Tibial nerve (tissue), 4 donors: Measurements from ENCODE around the gene DUSP19. TPM values are rescaled to one million over a fixed set of nuclear protein-coding genes. Genes with fewer than 3 reads are reported as not detected.

Source experiments
- DNase-seq, 2 donors: peaks; one replicate each; pipeline ENCODE4 v3.0.0-alpha.2; 2019; ENCODE audit warnings: low spot score in 2 of 2
- H3K27ac ChIP-seq, 4 donors: fragments of 200-600 bp; sonication (generic) in 3 of 4; one replicate each; pipeline ENCODE4 v1.5.1; 2017 to 2019; ENCODE audit warnings: mild to moderate bottlenecking in 1 of 4
- H3K27me3 ChIP-seq, 2 donors: fragments of 200-600 bp; sonication (generic) in 1 of 2; one replicate each; pipeline versions ENCODE4 v1.5.1 to v1.6.0; 2017 to 2019
- H3K36me3 ChIP-seq, 3 donors: fragments of 200-600 bp; sonication (generic); one replicate each; pipeline ENCODE4 v1.5.1; 2018 to 2019
- H3K4me1 ChIP-seq, 4 donors: fragments of 200-600 bp; sonication (generic) in 3 of 4; one replicate each; pipeline ENCODE4 v1.5.1; 2017 to 2019
- H3K4me3 ChIP-seq, 4 donors: fragments of 200-600 bp; sonication (generic) in 3 of 4; one replicate each; pipeline ENCODE4 v1.5.1; 2017 to 2019; ENCODE audit warnings: mild to moderate bottlenecking in 1 of 4, moderate library complexity in 1 of 4
- H3K9me3 ChIP-seq, 4 donors: fragments of 200-600 bp; sonication (generic) in 3 of 4; one replicate each; pipeline ENCODE4 v1.5.1; 2017 to 2019
- EP300 ChIP-seq, 2 donors: sonication (generic); formaldehyde crosslinking; IDR thresholded peaks; one replicate each; pipeline ENCODE4 v1.6.1; 2017; ENCODE audit warnings: antibody characterized with exemption in 2 of 2, mild to moderate bottlenecking in 1 of 2
- POLR2A ChIP-seq, 2 donors: fragments of 450-650 bp; IDR thresholded peaks; one replicate each; pipeline ENCODE4 v1.6.1; 2017; ENCODE audit warnings: antibody characterized with exemption in 2 of 2, mild to moderate bottlenecking in 2 of 2, moderate library complexity in 2 of 2
- WGBS, 2 donors: methylation state at CpG; one replicate each; pipeline ENCODE4 v1.1.5; 2018; 5-methylcytosine and 5-hydroxymethylcytosine counted together
- small RNA-seq: library from RNA; depleted of rRNA; stranded (forward); fragments of <200 nt; gene quantifications from one replicate; pipeline ENCODE3, GENCODE V24; 2016
- total RNA-seq, 4 donors: library from RNA; depleted of rRNA; stranded (reverse); fragments of >200 nt; gene quantifications; one replicate each; pipeline ENCODE4 v1.1.0, GENCODE V29; 2016
- TF ChIP-seq, protein P1 (sequence below), 5 experiments: fragments of 200-600 bp in 3 of 5; fragments of 450-650 bp in 2 of 5; sonication (generic) in 3 of 5; IDR thresholded peaks; one replicate each; pipeline ENCODE4 v1.5.1; 2016 to 2019; ENCODE audit warnings: antibody characterized with exemption in 5 of 5, mild to moderate bottlenecking in 3 of 5, moderate library complexity in 2 of 5

The DUSP19 gene
- total RNA-seq, 4 donors from 2014 or later = 0.90 to 3.1 (median 2.0) TPM

DNA sequence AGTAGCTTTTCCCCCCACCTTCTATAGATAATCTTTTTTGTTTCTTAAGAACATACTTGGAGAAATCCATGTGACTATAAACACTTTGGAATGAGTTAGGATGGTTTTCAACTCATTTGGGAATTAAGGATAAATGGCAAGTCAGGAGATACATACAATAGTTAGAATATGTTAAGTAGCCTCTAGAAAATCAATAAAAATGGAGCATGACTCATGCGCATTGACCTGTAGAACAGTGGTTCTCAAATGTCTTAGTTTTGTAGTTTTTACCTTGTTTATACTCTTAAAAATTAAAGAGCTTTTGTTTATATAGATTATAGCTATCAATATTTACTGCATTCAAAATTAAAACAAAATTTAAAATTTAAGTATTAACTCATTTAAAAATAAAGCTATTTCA, 70.4 kb downstream of the DUSP19 start:
- H3K4me1 ChIP-seq = peaks cover 0 to 18% (median 0%) of the 10 kb centered on the region in 4 donors
- H3K9me3 ChIP-seq = peaks cover 0 to 3% (median 0%) of the 10 kb centered on the region in 4 donors
- TF ChIP-seq POLR2A (IDR thresholded peaks at IDR 0.05) (no peak), EP300 (IDR thresholded peaks at IDR 0.05) (no peak)
- TF ChIP-seq, protein P1, sequence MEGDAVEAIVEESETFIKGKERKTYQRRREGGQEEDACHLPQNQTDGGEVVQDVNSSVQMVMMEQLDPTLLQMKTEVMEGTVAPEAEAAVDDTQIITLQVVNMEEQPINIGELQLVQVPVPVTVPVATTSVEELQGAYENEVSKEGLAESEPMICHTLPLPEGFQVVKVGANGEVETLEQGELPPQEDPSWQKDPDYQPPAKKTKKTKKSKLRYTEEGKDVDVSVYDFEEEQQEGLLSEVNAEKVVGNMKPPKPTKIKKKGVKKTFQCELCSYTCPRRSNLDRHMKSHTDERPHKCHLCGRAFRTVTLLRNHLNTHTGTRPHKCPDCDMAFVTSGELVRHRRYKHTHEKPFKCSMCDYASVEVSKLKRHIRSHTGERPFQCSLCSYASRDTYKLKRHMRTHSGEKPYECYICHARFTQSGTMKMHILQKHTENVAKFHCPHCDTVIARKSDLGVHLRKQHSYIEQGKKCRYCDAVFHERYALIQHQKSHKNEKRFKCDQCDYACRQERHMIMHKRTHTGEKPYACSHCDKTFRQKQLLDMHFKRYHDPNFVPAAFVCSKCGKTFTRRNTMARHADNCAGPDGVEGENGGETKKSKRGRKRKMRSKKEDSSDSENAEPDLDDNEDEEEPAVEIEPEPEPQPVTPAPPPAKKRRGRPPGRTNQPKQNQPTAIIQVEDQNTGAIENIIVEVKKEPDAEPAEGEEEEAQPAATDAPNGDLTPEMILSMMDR (IDR thresholded peaks at IDR 0.05) = no peak
- no peaks in the 10 kb centered on the region for H3K27me3 ChIP-seq
- H3K4me3 ChIP-seq = no peak overlapping the region
- DNase-seq = no peak
- peak overlapping the region in 1 of 4 donors; percentile 10 for H3K27ac ChIP-seq
- WGBS, 2 donors = 96% methylated on average over 1 of the region's 1 CpG
- H3K36me3 ChIP-seq = peaks cover 0 to 37% (median 0%) of the 10 kb centered on the region in 3 donors

DNA sequence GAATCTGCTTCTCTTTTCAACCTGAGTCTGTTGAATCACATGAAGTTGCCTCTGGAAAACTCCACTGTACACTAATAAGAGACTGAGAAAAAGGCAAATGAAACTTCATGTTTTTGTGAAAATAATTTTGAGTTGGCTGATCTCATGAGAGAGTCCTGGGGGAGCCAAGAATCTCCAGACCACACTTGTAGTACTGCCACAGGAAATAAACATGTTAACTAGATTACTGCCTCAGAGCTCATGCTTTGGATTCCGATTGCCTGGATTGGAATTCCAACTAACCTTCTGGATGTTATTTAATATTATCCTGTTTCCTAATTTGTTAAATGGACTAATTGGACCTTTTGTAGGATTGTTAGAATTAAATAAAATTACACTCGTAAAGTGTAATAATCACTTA, 70.9 kb downstream of the DUSP19 start:
- WGBS, 2 donors = 64 to 70% methylated on average over 2 of the region's 2 CpGs

More for the DNA sequence above, 70.9 kb downstream of the DUSP19 start:
- Histone ChIP-seq H3K9me3 (no peaks in the 10 kb centered on the region), H3K27ac (no peak overlapping the region), H3K36me3 (peaks cover 0 to 37% (median 0%) of the 10 kb centered on the region in 3 donors), H3K4me1 (peaks cover 0 to 18% (median 0%) of the 10 kb centered on the region in 4 donors), H3K4me3 (no peak overlapping the region), H3K27me3 (no peaks in the 10 kb centered on the region)
- DNase-seq = peak in 1 of 2 donors; percentile 7
- TF ChIP-seq, protein P1 (IDR thresholded peaks at IDR 0.05) = no peak
- TF ChIP-seq EP300 (IDR thresholded peaks at IDR 0.05) (no peak), POLR2A (IDR thresholded peaks at IDR 0.05) (no peak)

Small RNAs within 50 kb of the gene (small RNA-seq; reads per million reads assigned to genes)
- gene RF00599 = not detected

Other genes with a start within 250 kb of the DUSP19 start
- gene FRZB, start 212.1 kb upstream of the DUSP19 start, total RNA-seq = 10 to 100 TPM in 2 of 4 donors, 1 to 10 TPM in 2; 3.0 to 12.8 (median 9.6) TPM
- gene NCKAP1, start 40.3 kb upstream of the DUSP19 start, total RNA-seq = 100 to 1,000 TPM in 1 of 4 donors, 10 to 100 TPM in 3; 80.6 to 114 (median 85.6) TPM
- 10 to 100 TPM in 3 of 4 donors, 1 to 10 TPM in 1; 8.7 to 27.0 (median 15.6) TPM for gene NUP35, start 45.7 kb downstream of the DUSP19 start, total RNA-seq